HCT116 (cell line): ENCODE measurements around the gene PIP4P1.

Experiments used
- CEBPB ChIP-seq: IDR thresholded peaks from 2 replicates; pipeline ENCODE4 v1.6.1; 2012; ENCODE audit warnings: low read depth
- EGR1 ChIP-seq: IDR thresholded peaks from 2 replicates; pipeline ENCODE4 v1.6.1; 2012; ENCODE audit warnings: low read depth
- ELF1 ChIP-seq: IDR thresholded peaks from 2 replicates; pipeline ENCODE4 v1.6.1; 2012; ENCODE audit warnings: low read depth, borderline replicate concordance
- EZH2phosphoT487 ChIP-seq: fragments of 200-600 bp; IDR thresholded peaks from 2 replicates; pipeline ENCODE4 v1.6.1; 2018; ENCODE audit warnings: antibody characterized with exemption, borderline replicate concordance
- POLR2A ChIP-seq: IDR thresholded peaks from 2 replicates; pipeline ENCODE4 v1.7.0; 2011; ENCODE audit warnings: borderline replicate concordance; ENCODE audit not compliant: insufficient read depth, insufficient read length; ENCODE audit errors: extremely low read depth
- SIN3A ChIP-seq: IDR thresholded peaks from 2 replicates; pipeline ENCODE4 v1.6.1; 2012; ENCODE audit warnings: low read depth
- ZFX ChIP-seq: fragments of 450-650 bp; IDR thresholded peaks from 2 replicates; pipeline ENCODE4 v1.6.1; 2017
- TF ChIP-seq, protein P1 (sequence below): IDR thresholded peaks from 2 replicates; pipeline ENCODE4 v1.6.1; 2012
- TF ChIP-seq, protein P2 (sequence below), 3 experiments: fragments of 200-600 bp in 1 of 3; sonication (generic) in 1 of 3; IDR thresholded peaks in 2 of 3; conservative IDR thresholded peaks in 1 of 3; 2 replicates each; pipeline ENCODE4 v1.5.1; 2012 to 2017; ENCODE audit warnings: low read depth in 2 of 3, low read length in 2 of 3, antibody characterized with exemption in 1 of 3, borderline replicate concordance in 1 of 3, control low read depth in 1 of 3, mild to moderate bottlenecking in 1 of 3, mixed read lengths in 1 of 3, mixed run types in 1 of 3, moderate library complexity in 1 of 3; ENCODE audit not compliant: insufficient read depth in 1 of 3

DNA sequence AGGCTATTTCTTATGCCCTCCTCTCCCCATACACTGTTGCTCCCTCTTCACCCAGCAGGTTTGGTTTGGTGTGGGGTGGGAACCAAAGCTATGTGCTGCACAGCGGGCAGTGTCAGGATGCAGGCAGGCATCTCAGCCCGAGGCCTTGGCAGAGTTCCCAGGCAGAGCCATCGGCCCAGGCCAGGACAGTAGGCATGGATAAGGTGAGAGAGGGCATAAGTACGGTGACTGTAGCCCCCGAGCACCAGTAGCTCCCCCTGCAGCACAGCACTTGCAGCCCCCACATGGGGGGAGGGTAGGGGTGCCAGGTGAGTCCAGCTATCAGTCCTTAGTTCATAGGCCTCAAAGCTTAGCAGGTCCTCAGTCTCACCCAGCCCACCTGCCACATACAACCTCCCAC is 32.4 kb downstream of the PIP4P1 start:
- TF ChIP-seq EZH2phosphoT487 = no peak
- TF ChIP-seq POLR2A = no peak
- TF ChIP-seq, protein P1, sequence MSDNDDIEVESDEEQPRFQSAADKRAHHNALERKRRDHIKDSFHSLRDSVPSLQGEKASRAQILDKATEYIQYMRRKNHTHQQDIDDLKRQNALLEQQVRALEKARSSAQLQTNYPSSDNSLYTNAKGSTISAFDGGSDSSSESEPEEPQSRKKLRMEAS = no peak
- TF ChIP-seq, protein P2, sequence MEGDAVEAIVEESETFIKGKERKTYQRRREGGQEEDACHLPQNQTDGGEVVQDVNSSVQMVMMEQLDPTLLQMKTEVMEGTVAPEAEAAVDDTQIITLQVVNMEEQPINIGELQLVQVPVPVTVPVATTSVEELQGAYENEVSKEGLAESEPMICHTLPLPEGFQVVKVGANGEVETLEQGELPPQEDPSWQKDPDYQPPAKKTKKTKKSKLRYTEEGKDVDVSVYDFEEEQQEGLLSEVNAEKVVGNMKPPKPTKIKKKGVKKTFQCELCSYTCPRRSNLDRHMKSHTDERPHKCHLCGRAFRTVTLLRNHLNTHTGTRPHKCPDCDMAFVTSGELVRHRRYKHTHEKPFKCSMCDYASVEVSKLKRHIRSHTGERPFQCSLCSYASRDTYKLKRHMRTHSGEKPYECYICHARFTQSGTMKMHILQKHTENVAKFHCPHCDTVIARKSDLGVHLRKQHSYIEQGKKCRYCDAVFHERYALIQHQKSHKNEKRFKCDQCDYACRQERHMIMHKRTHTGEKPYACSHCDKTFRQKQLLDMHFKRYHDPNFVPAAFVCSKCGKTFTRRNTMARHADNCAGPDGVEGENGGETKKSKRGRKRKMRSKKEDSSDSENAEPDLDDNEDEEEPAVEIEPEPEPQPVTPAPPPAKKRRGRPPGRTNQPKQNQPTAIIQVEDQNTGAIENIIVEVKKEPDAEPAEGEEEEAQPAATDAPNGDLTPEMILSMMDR (IDR thresholded peaks at IDR 0.05 in 2 of 3, conservative IDR thresholded peaks at IDR 0.05 in 1 of 3; ENCODE audit: borderline replicate concordance in 1 of 3, insufficient read depth in 1 of 3, low read depth in 2 of 3, low read length in 2 of 3) = no peak
- TF ChIP-seq CEBPB = no peak
- no peak for TF ChIP-seq EGR1
- no peak for TF ChIP-seq SIN3A
- no peak for TF ChIP-seq ZFX
- TF ChIP-seq ELF1 = no peak
